ENCODE results near the gene UBE2H. TPM values are rescaled to one million over a fixed set of nuclear protein-coding genes. Genes with fewer than 3 reads are reported as not detected.
A peak's percentile ranks its signal among the peaks of the same experiment; 100 is the strongest.

Gene UBE2H
- total RNA-seq, 3 donors from 2014 or later (not counting 1 experiment from before 2014, with no cell fraction given) = 80.9 to 86.9 (median 83.1) TPM

- H3K36me3 Mint-ChIP-seq = no peaks in the 10 kb centered on the region
- intact Hi-C loops (cut with micrococcal nuclease) = no loop called here
Observed at GRCh38 chr7:129943352-129943751, 9.4 kb downstream of the UBE2H start.

GRCh38 chr7:129940329-129940728, 12.4 kb downstream of the UBE2H start:
- H3K4me3 Mint-ChIP-seq = no peak overlapping the region
- intact Hi-C loops (cut with micrococcal nuclease) = no loop called here
- H3K9me3 Mint-ChIP-seq = no peaks in the 10 kb centered on the region
- DNase-seq (no peak), ATAC-seq (peak in 1 of 3 donors; percentile 13)
- Histone ChIP-seq H3K9me3 (ENCODE audit: control insufficient read depth, insufficient read depth, low read length) (no peaks in the 10 kb centered on the region), H3K36me3 (ENCODE audit: control insufficient read depth, insufficient read depth, low read length) (no peaks in the 10 kb centered on the region), H3K4me3 (ENCODE audit: low read length) (no peak overlapping the region), H3K4me1 (ENCODE audit: control insufficient read depth, insufficient read depth, low read length) (no peaks in the 10 kb centered on the region), H3K27ac (ENCODE audit: low read length) (no peak overlapping the region), H3K27me3 (ENCODE audit: control insufficient read depth, insufficient read depth, low read length) (no peaks in the 10 kb centered on the region)
- peaks cover 22% of the 10 kb centered on the region in 2 donors for H3K4me1 Mint-ChIP-seq
- H3K27ac Mint-ChIP-seq = no peak overlapping the region
- no peak for TF ChIP-seq CTCF (IDR thresholded peaks at IDR 0.05)
- no peaks in the 10 kb centered on the region for H3K27me3 Mint-ChIP-seq (ENCODE audit: low read depth in 2 of 2)
- H3K36me3 Mint-ChIP-seq = no peaks in the 10 kb centered on the region
- WGBS (ENCODE audit: insufficient coverage) = 96% methylated on average over 2 of the region's 2 CpGs

More at GRCh38 chr7:129943352-129943751, 9.4 kb downstream of the UBE2H start:
- peaks cover 4% of the 10 kb centered on the region for H3K4me1 ChIP-seq (ENCODE audit: control insufficient read depth, insufficient read depth, low read length)
- H3K27ac Mint-ChIP-seq = no peak overlapping the region
- no peak overlapping the region for H3K4me3 ChIP-seq (ENCODE audit: low read length)
- WGBS (ENCODE audit: insufficient coverage) = over 99% methylated on average over 6 of the region's 6 CpGs
- no peak for DNase-seq
- H3K9me3 ChIP-seq (ENCODE audit: control insufficient read depth, insufficient read depth, low read length) = no peaks in the 10 kb centered on the region
- H3K9me3 Mint-ChIP-seq = no peaks in the 10 kb centered on the region
- H3K4me1 Mint-ChIP-seq = peaks cover 25 to 32% of the 10 kb centered on the region in 2 donors
- H3K27me3 Mint-ChIP-seq (ENCODE audit: low read depth in 2 of 2) = no peaks in the 10 kb centered on the region
- no peak for ATAC-seq
- H3K36me3 ChIP-seq (ENCODE audit: control insufficient read depth, insufficient read depth, low read length) = no peaks in the 10 kb centered on the region
- no peak overlapping the region for H3K4me3 Mint-ChIP-seq
- H3K27me3 ChIP-seq (ENCODE audit: control insufficient read depth, insufficient read depth, low read length) = no peaks in the 10 kb centered on the region
- no peak for TF ChIP-seq CTCF (IDR thresholded peaks at IDR 0.05)
- no peak overlapping the region for H3K27ac ChIP-seq (ENCODE audit: low read length)

GRCh38 chr7:129939881-129940280, 12.9 kb downstream of the UBE2H start:
- Mint-ChIP-seq H3K4me1 (peaks cover 18 to 22% of the 10 kb centered on the region in 2 donors), H3K4me3 (no peak overlapping the region), H3K36me3 (no peaks in the 10 kb centered on the region), H3K27ac (no peak overlapping the region), H3K27me3 (ENCODE audit: low read depth in 2 of 2) (no peaks in the 10 kb centered on the region), H3K9me3 (no peaks in the 10 kb centered on the region)
- Histone ChIP-seq H3K27me3 (ENCODE audit: control insufficient read depth, insufficient read depth, low read length) (no peaks in the 10 kb centered on the region), H3K36me3 (ENCODE audit: control insufficient read depth, insufficient read depth, low read length) (no peaks in the 10 kb centered on the region), H3K4me3 (ENCODE audit: low read length) (no peak overlapping the region), H3K9me3 (ENCODE audit: control insufficient read depth, insufficient read depth, low read length) (no peaks in the 10 kb centered on the region), H3K4me1 (ENCODE audit: control insufficient read depth, insufficient read depth, low read length) (no peaks in the 10 kb centered on the region), H3K27ac (ENCODE audit: low read length) (no peak overlapping the region)
- ATAC-seq (no peak), DNase-seq (no peak)
- 100% methylated on average over 2 of the region's 4 CpGs for WGBS (ENCODE audit: insufficient coverage)
- intact Hi-C loops (cut with micrococcal nuclease) = no loop called here
- no peak for TF ChIP-seq CTCF (IDR thresholded peaks at IDR 0.05)

GRCh38 chr7:129933627-129934026, 19.1 kb downstream of the UBE2H start:
- no peak for TF ChIP-seq CTCF (IDR thresholded peaks at IDR 0.05)
- no peak overlapping the region for H3K27ac ChIP-seq (ENCODE audit: low read length)
- Mint-ChIP-seq H3K4me3 (no peak overlapping the region), H3K36me3 (no peaks in the 10 kb centered on the region), H3K27me3 (ENCODE audit: low read depth in 2 of 2) (no peaks in the 10 kb centered on the region), H3K27ac (no peak overlapping the region), H3K4me1 (peaks cover 8 to 11% of the 10 kb centered on the region in 2 donors), H3K9me3 (no peaks in the 10 kb centered on the region)
- H3K4me1 ChIP-seq (ENCODE audit: control insufficient read depth, insufficient read depth, low read length) = no peaks in the 10 kb centered on the region
- intact Hi-C loops (cut with micrococcal nuclease) = no loop called here
- ATAC-seq (no peak), DNase-seq (no peak)
- 85% methylated on average over 3 of the region's 3 CpGs for WGBS (ENCODE audit: insufficient coverage)
- no peaks in the 10 kb centered on the region for H3K9me3 ChIP-seq (ENCODE audit: control insufficient read depth, insufficient read depth, low read length)
- H3K36me3 ChIP-seq (ENCODE audit: control insufficient read depth, insufficient read depth, low read length) = peaks cover 4% of the 10 kb centered on the region
- H3K27me3 ChIP-seq (ENCODE audit: control insufficient read depth, insufficient read depth, low read length) = no peaks in the 10 kb centered on the region
- H3K4me3 ChIP-seq (ENCODE audit: low read length) = no peak overlapping the region
